HG03460 (cell line): ENCODE measurements around the gene AOPEP.
"Not testable (repeated sequence)": the region's sequence is repeated elsewhere in the genome, so short reads cannot be mapped to it uniquely, and the experiment has no call there.

Source experiments
- ATAC-seq: cut with Tn5 transposase; IDR thresholded peaks from one replicate; pipeline ENCODE4 v1.9.1; 2021; ENCODE audit not compliant: unreplicated experiment

Gene AOPEP

GRCh38 chr9:94809778-94810177 lies 83.3 kb downstream of the AOPEP start:
- no peak for ATAC-seq

DNA sequence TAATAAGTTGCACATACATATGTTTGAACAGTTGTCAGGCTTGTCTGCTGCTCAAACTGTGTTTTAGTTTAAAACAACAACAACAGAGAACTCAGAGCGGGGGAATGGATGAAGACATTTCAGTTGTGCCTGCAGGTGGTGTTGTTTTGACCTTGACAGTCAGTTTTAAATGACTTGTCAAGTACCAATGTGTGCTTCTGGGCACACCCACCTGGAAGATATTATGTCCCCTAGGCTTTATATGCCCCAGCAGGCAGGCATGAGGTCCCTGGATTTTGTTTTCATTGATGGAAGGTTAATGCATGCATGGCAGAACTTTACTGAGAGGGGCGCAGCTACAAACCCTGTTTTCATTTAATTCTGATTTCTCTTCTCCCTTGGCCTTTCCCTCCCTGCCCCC lies 84.6 kb downstream of the AOPEP start:
- ATAC-seq, result no peak

- no peak for ATAC-seq
Measured at GRCh38 chr9:94812343-94812742, 85.8 kb downstream of the AOPEP start.

DNA sequence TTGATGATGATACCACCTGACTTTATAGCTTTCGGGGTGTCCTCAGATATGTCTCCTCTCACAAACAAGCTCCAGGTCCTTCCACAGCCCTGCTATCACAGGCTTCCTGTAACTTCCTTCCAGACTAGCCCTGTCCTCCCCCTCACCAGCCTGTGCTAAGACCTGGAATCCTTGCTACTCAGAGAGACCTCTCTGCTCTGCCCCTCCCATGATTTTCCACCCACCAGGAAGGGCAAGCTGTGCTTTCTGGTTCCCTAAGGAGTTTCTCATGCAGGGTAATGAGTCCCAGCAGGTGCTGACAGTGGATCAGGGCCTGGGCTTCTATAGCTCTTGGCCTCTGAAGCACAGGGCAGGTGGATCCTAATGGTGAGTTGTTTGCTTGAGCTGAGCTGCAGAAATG lies 86.9 kb downstream of the AOPEP start:
- ATAC-seq, result no peak

GRCh38 chr9:94817291-94818177 lies 91.0 kb downstream of the AOPEP start:
- no peak for ATAC-seq

GRCh38 chr9:94818178-94818541 lies 91.7 kb downstream of the AOPEP start:
- no peak for ATAC-seq

- no peak for ATAC-seq
Measured at GRCh38 chr9:94819161-94819687, 92.7 kb downstream of the AOPEP start.

GRCh38 chr9:94821098-94821887 lies 94.8 kb downstream of the AOPEP start:
- peak; percentile 88 for ATAC-seq

DNA sequence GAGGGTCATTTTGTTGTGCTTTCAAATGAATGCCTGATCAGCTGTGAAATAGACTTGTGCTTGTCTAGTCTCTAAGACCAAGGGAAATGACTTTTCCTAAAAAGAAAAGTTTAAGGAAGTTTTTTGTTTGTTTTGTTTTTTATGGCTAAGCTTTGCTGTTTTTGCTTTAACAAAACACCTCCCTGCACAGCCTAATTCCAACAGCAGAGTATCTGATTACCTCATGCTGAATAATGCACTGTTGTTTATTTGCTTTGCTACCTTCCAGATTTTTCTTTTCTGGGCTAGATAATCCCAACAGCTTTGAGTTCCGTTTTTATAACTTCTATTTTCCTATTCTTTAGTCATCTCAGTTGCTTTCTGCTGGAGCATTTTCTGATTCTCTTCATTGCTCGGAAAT lies 95.8 kb downstream of the AOPEP start:
- no peak for ATAC-seq

DNA sequence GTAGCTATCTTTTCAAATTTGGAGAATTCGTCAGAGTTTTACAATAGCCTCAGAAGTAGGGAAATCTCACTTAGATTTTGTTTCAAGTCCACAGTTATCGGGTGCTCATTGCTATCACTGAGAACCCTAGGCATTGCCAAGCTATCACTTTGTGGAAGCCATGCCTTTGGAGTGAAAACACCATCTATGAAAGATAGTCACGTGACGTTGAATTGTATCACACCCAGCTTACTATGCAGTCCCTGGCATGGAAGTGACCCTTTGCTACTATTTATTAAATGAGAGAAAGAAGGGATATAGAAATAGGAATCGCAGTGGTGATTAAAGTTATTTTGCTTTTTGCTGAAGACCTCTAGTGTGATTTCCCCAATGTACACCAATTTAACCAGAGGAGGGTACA lies 97.2 kb downstream of the AOPEP start:
- ATAC-seq, result no peak

DNA sequence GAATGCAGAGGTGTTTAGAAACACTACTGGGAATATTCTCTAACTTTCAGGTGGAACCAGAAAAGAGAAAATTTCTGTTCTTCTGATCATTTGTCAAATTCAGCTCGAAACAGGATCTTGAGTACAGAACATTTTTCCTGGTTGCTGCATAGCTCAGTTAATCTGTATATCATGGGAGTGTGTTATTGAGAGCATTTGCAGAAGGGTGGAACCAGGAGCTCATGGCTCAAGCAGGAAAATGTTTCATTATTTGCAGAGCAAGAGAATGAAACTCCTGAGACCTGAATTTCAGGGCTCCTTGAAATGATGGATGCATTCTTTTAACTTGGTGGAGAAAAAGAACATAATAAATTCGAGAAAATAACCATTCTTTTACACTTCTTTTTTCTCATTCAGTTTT lies 97.9 kb downstream of the AOPEP start:
- no peak for ATAC-seq

DNA sequence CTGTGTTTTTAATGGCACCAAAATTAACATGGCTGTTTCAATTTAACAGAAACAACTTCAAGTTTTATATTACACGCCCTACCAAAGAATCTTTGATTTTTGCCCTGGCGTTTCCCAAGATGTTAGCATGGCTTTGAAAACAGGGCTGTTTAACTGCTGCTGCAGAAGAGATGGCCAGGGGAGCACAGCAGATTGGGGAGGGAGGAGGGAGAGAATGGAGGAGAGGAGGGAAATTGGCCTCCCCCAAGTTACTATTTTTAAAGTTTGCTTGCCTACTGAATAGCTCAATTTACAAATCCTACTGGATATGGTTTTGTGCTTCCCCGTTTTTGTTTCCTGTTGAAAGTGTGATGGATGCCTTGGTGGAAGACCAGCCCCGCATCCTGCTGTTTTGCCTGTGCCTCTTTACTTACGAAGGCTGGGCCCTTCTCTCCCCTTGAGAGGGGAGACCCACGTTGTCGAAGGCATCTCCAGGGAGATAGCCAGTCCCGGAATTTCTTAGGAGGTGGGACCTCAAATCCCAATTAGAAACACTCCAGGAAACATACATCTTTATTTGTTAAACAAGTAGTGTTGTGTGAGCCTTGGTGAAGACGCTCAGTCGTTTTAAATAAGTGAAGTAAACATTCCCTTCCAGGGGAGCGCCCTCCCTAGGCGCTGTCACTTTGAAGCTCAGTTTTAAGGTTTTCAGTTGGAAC lies 98.6 kb downstream of the AOPEP start:
- no peak for ATAC-seq

DNA sequence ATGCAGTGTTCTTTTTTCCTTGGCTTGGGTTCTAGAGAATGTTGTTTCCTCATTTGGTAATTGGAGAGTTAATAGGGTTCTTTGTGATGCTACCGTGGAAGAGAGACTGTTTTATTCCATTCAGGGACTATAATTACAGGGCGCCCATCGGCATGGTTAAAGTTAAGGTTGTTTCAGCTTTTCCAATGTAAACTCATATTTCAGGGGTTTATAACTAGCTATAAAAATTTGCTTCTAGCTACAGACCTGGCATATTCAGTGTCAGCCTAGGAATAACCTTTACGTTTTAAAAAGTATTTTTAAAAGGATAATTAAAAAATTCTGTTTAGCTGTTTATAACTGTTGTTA lies 99.1 kb downstream of the AOPEP start:
- ATAC-seq, result no peak

DNA sequence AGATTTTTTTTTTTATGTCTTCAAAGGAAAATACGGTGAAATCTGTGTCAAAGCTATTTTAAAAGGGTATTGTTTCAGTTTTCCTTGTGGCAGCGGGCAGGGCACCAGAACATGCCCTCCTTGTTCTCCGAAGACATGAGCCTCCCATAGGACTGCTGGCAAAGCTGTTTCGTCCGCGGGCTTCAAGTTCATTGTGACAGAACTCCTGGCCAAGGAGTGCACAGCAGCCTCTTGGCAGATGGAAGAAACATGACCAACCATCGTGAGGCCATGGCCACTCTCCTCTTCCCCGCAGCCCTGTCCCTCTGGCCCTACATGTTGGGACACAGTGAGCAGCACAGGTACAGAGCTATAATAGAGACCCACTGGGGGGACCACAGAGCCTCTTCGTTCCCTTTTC lies 99.5 kb downstream of the AOPEP start:
- no peak for ATAC-seq

GRCh38 chr9:94826644-94827410 lies 100.3 kb downstream of the AOPEP start:
- no peak for ATAC-seq

GRCh38 chr9:94827584-94828304 lies 101.2 kb downstream of the AOPEP start:
- ATAC-seq, result no peak

- no peak for ATAC-seq
Measured at GRCh38 chr9:94829380-94830070, 103.0 kb downstream of the AOPEP start.

DNA sequence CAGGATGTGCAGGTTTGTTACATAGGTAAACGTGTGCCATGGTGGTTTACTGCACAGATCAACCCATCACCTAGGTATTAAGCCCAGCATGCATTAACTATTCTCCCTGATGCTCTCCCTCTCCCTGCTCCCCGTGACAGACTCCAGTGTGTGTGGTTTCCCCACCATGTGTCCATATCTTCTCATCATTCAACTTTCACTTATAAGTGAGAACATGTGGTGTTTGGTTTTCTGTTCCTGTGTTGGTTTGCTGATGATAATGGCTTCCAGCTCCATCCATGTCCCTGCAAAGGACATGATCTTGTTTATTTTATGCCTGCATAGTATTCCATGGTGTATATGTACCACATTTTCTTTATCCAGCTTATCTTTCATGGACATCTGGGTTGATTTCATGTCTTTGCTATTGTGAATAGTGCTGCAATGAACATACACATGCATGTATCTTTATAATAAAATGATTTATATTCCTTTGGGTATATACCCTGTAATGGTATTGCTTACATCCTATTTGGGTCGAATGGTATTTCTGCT lies 103.6 kb downstream of the AOPEP start:
- ATAC-seq, result not testable (repeated sequence)

GRCh38 chr9:94833802-94834201 lies 107.3 kb downstream of the AOPEP start:
- no peak for ATAC-seq
